ENCODE results near the gene CRLF1.

- TF ChIP-seq POLR2A (IDR thresholded peaks at IDR 0.05; ENCODE audit: low read length) (no peak), GATA1 (IDR thresholded peaks at IDR 0.05; ENCODE audit: low read depth, low read length) (no peak)
These were observed 37.8 kb upstream of the CRLF1 start for GRCh38 chr19:18644196-18645034.

Measured in erythroblast (primary cell).